ENCODE results near the gene TRIM22.

The TRIM22 gene

DNA sequence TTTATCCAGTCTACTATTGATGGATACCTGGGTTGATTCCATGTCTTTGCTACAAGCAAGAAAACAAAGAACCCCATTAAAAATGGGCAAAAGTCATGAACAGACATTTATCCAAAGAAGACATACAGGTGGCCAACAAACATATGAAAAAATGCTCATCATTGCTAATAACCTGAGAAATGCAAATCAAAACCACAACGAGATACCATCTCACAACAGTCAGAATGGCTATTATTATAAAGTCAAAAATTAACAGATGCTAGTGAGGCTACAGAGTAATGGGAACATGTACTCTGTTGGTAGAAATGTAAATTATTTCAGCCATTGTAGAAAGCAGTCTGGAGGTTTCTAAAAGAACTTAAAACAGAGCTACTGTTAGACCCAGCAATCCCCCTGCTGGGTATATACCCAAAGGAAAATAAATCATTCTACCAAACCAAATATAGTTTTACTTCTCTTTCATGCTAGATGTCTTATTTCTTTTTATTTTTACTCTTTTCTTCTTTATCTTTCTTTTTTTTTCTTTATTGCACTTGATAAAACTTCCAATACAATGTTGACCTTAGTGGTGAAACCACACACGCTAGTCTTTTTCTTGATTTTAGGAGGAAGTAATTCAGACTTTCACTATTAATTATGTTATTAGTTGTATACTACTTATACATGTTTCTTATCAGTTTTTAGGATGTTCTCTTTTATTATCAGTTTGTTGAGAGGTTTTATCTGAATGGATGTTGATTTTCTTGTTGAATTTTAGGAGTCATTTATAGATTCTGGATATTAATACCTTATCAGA, 14.3 kb downstream of the TRIM22 start:
- no peak overlapping the region for H3K9ac ChIP-seq (ENCODE audit: low read length)
- H2AFZ ChIP-seq (ENCODE audit: low read length), result no peak overlapping the region
- TF ChIP-seq EZH2phosphoT487 (IDR thresholded peaks at IDR 0.05; ENCODE audit: low read length) (no peak), EZH2 (optimal IDR thresholded peaks at IDR 0.05; ENCODE audit: low read depth, low read length) (no peak)
- TF ChIP-seq, protein P1, sequence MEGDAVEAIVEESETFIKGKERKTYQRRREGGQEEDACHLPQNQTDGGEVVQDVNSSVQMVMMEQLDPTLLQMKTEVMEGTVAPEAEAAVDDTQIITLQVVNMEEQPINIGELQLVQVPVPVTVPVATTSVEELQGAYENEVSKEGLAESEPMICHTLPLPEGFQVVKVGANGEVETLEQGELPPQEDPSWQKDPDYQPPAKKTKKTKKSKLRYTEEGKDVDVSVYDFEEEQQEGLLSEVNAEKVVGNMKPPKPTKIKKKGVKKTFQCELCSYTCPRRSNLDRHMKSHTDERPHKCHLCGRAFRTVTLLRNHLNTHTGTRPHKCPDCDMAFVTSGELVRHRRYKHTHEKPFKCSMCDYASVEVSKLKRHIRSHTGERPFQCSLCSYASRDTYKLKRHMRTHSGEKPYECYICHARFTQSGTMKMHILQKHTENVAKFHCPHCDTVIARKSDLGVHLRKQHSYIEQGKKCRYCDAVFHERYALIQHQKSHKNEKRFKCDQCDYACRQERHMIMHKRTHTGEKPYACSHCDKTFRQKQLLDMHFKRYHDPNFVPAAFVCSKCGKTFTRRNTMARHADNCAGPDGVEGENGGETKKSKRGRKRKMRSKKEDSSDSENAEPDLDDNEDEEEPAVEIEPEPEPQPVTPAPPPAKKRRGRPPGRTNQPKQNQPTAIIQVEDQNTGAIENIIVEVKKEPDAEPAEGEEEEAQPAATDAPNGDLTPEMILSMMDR (IDR thresholded peaks at IDR 0.05; ENCODE audit: low read length), result no peak
- H3F3A ChIP-seq (ENCODE audit: insufficient read depth, low read length), result no peaks in the 10 kb centered on the region
- H3K79me2 ChIP-seq (ENCODE audit: low read length), result no peaks in the 10 kb centered on the region
- H3K4me3 ChIP-seq (ENCODE audit: low read length), result no peak overlapping the region
- no peak overlapping the region for H3K4me2 ChIP-seq (ENCODE audit: low read depth, low read length)
- no peaks in the 10 kb centered on the region for H3K4me1 ChIP-seq (ENCODE audit: low read length)
- no peaks in the 10 kb centered on the region for H3K27me3 ChIP-seq (replicated peaks; ENCODE audit: insufficient read depth, low read length)
- no peaks in the 10 kb centered on the region for H3K9me2 ChIP-seq (replicated peaks; ENCODE audit: insufficient read depth, low read length)
- DNase-seq, result no peak
- H3K36me3 ChIP-seq (replicated peaks; ENCODE audit: insufficient read depth, low read length), result no peaks in the 10 kb centered on the region
- no peaks in the 10 kb centered on the region for H3K9me3 ChIP-seq (replicated peaks; ENCODE audit: insufficient read depth, low read length)
- H3K27ac ChIP-seq (ENCODE audit: low read length), result no peak overlapping the region
- H4K20me1 ChIP-seq (ENCODE audit: insufficient read depth, low read length), result no peaks in the 10 kb centered on the region

DNA sequence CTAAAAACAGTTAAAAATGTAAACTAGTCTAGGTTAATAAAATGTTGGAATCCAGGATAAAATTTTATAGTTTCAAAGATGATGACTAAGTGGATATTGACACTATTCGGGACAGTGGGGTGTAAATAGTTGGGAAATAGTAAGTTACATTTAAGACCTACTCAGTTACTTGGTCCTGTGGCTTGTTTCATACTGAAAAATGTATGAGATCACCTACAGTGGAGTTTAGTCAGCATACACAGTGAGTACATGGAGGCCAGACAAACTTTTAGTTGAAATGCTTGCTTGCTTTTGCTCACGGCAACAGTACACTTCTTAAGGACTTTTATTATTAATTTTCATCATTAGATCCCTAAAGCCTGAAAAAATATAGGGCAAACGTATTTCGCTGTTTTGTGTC, 16.1 kb downstream of the TRIM22 start:
- Histone ChIP-seq H3K9me2 (replicated peaks; ENCODE audit: insufficient read depth, low read length) (no peaks in the 10 kb centered on the region), H2AFZ (ENCODE audit: low read length) (no peak overlapping the region), H3K27ac (ENCODE audit: low read length) (no peak overlapping the region), H3K9ac (ENCODE audit: low read length) (no peak overlapping the region), H3K79me2 (ENCODE audit: low read length) (no peaks in the 10 kb centered on the region), H3K4me2 (ENCODE audit: low read depth, low read length) (no peak overlapping the region), H3K9me3 (replicated peaks; ENCODE audit: insufficient read depth, low read length) (no peaks in the 10 kb centered on the region), H3K36me3 (replicated peaks; ENCODE audit: insufficient read depth, low read length) (no peaks in the 10 kb centered on the region), H3K27me3 (replicated peaks; ENCODE audit: insufficient read depth, low read length) (no peaks in the 10 kb centered on the region), H3K4me1 (ENCODE audit: low read length) (no peaks in the 10 kb centered on the region), H3K4me3 (ENCODE audit: low read length) (no peak overlapping the region), H3F3A (ENCODE audit: insufficient read depth, low read length) (no peaks in the 10 kb centered on the region), H4K20me1 (ENCODE audit: insufficient read depth, low read length) (no peaks in the 10 kb centered on the region)
- no peak for DNase-seq
- TF ChIP-seq, protein P1 (IDR thresholded peaks at IDR 0.05; ENCODE audit: low read length), result no peak
- TF ChIP-seq EZH2 (optimal IDR thresholded peaks at IDR 0.05; ENCODE audit: low read depth, low read length), result no peak
- TF ChIP-seq EZH2phosphoT487 (IDR thresholded peaks at IDR 0.05; ENCODE audit: low read length), result no peak

DNA sequence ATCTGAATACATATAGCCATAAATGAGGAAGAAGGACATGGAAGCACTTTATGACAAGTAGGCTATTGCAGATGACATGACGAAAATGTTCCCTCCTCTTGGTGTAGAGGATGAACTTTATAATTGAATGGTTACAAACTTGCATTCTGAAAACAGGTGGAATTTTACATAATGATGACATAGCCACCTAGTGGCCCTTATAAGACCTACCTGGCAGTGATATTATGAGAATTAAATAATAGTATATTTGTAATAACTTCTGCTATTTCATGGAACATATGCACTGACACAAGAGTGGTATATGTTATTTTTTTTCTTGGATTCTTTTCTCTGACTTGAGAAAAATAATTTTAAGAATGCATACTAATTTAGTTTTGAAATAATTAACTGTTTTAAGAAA, 22.9 kb downstream of the TRIM22 start:
- Histone ChIP-seq H3F3A (ENCODE audit: insufficient read depth, low read length) (no peaks in the 10 kb centered on the region), H3K9me3 (replicated peaks; ENCODE audit: insufficient read depth, low read length) (no peaks in the 10 kb centered on the region), H3K9me2 (replicated peaks; ENCODE audit: insufficient read depth, low read length) (no peaks in the 10 kb centered on the region), H3K27ac (ENCODE audit: low read length) (no peak overlapping the region), H3K4me2 (ENCODE audit: low read depth, low read length) (no peak overlapping the region), H3K27me3 (replicated peaks; ENCODE audit: insufficient read depth, low read length) (no peaks in the 10 kb centered on the region), H4K20me1 (ENCODE audit: insufficient read depth, low read length) (no peaks in the 10 kb centered on the region), H3K36me3 (replicated peaks; ENCODE audit: insufficient read depth, low read length) (no peaks in the 10 kb centered on the region), H3K4me3 (ENCODE audit: low read length) (no peak overlapping the region), H3K79me2 (ENCODE audit: low read length) (no peaks in the 10 kb centered on the region), H3K9ac (ENCODE audit: low read length) (no peak overlapping the region), H2AFZ (ENCODE audit: low read length) (no peak overlapping the region), H3K4me1 (ENCODE audit: low read length) (no peaks in the 10 kb centered on the region)
- DNase-seq, result no peak
- TF ChIP-seq, protein P1 (IDR thresholded peaks at IDR 0.05; ENCODE audit: low read length), result peak; percentile 27
- TF ChIP-seq EZH2phosphoT487 (IDR thresholded peaks at IDR 0.05; ENCODE audit: low read length), result no peak
